Neural cell (in vitro differentiated cells): ENCODE data around the gene CD40. TPM values are rescaled to one million over a fixed set of nuclear protein-coding genes. Genes with fewer than 3 reads are reported as not detected.

Experiments
- H2AFZ ChIP-seq: fragments of 200-600, 300-800 bp; sonication (generic), shearing (Covaris generic); 2 replicates; pipeline ENCODE4 v1.6.0; 2014; ENCODE audit warnings: low read depth, mild to moderate bottlenecking, antibody characterized with exemption, low read length, moderate library complexity
- H3F3A ChIP-seq: fragments of 200-600 bp; shearing (Covaris generic); 2 replicates; pipeline ENCODE4 v1.6.1; 2016; ENCODE audit warnings: mild to moderate bottlenecking, moderate library complexity, mixed read lengths, antibody characterized with exemption, low read length; ENCODE audit not compliant: insufficient read depth, poor library complexity, severe bottlenecking
- H3K27ac ChIP-seq: fragments of 200-600, 300-800 bp; sonication (generic), shearing (Covaris generic); 2 replicates; pipeline ENCODE4 v1.5.1; 2014; ENCODE audit warnings: mild to moderate bottlenecking, low read length, moderate library complexity
- H3K27me3 ChIP-seq: fragments of 300-800, 200-600 bp; sonication (generic), shearing (Covaris generic); 2 replicates; pipeline ENCODE4 v1.6.0; 2014; ENCODE audit warnings: mild to moderate bottlenecking, low read depth, low read length, moderate library complexity; ENCODE audit not compliant: insufficient read depth
- H3K36me3 ChIP-seq: fragments of 300-800, 200-600 bp; sonication (generic), shearing (Covaris generic); 2 replicates; pipeline ENCODE4 v1.5.1; 2014; ENCODE audit warnings: mild to moderate bottlenecking, antibody characterized with exemption, low read length, moderate library complexity; ENCODE audit not compliant: insufficient read depth
- H3K4me2 ChIP-seq: fragments of 300-800, 200-600 bp; sonication (generic), shearing (Covaris generic); 2 replicates; pipeline ENCODE4 v1.6.0; 2014; ENCODE audit warnings: mild to moderate bottlenecking, low read length
- H3K4me3 ChIP-seq: fragments of 300-800, 200-600 bp; sonication (generic), shearing (Covaris generic); 2 replicates; pipeline ENCODE4 v1.5.1; 2014; ENCODE audit warnings: mild to moderate bottlenecking, low read length, moderate library complexity
- H3K79me2 ChIP-seq: fragments of 200-600 bp; shearing (Covaris generic); replicated peaks from 2 replicates; pipeline ENCODE4 v1.6.0; 2014; ENCODE audit warnings: mild to moderate bottlenecking, low read length, moderate library complexity; ENCODE audit not compliant: insufficient read depth
- H3K9ac ChIP-seq: fragments of 300-800, 200-600 bp; sonication (generic), shearing (Covaris generic); 2 replicates; pipeline ENCODE4 v1.6.1; 2016; ENCODE audit warnings: mild to moderate bottlenecking, low read length, mixed read lengths
- H3K9me2 ChIP-seq: fragments of 200-600 bp; shearing (Covaris generic); 2 replicates; pipeline ENCODE4 v1.6.1; 2016; ENCODE audit warnings: mild to moderate bottlenecking, low read length, mixed read lengths; ENCODE audit not compliant: insufficient read depth
- H3K9me3 ChIP-seq: fragments of 200-600, 300-800 bp; sonication (generic), shearing (Covaris generic); 2 replicates; pipeline ENCODE4 v1.6.1; 2016; ENCODE audit warnings: mild to moderate bottlenecking, mixed run types, low read length, moderate library complexity, mixed read lengths
- H4K20me1 ChIP-seq: fragments of 200-600 bp; shearing (Covaris generic); 2 replicates; pipeline ENCODE4 v1.6.1; 2016; ENCODE audit warnings: mild to moderate bottlenecking, mixed run types; ENCODE audit not compliant: insufficient read depth
- EP300 ChIP-seq: fragments of 450-650 bp; conservative IDR thresholded peaks from 2 replicates; pipeline ENCODE4 v1.6.1; 2014; ENCODE audit warnings: antibody characterized with exemption, mild to moderate bottlenecking, moderate library complexity; ENCODE audit not compliant: poor library complexity, severe bottlenecking
- EZH2 ChIP-seq: fragments of 200-600, 300-800 bp; shearing (Covaris generic), sonication (generic); IDR thresholded peaks from 2 replicates; pipeline ENCODE4 v1.6.1; 2014; ENCODE audit warnings: antibody characterized with exemption, low read length, borderline replicate concordance, mild to moderate bottlenecking; ENCODE audit not compliant: insufficient read depth, poor library complexity, severe bottlenecking
- MXI1 ChIP-seq: fragments of 450-650 bp; conservative IDR thresholded peaks from 2 replicates; pipeline ENCODE4 v1.6.1; 2014; ENCODE audit warnings: antibody characterized with exemption, mild to moderate bottlenecking; ENCODE audit not compliant: poor library complexity, severe bottlenecking
- POLR2AphosphoS5 ChIP-seq: IDR thresholded peaks from 2 replicates; pipeline ENCODE4 v1.6.1; 2012
- RAD21 ChIP-seq: fragments of 450-650 bp; conservative IDR thresholded peaks from 2 replicates; pipeline ENCODE4 v1.6.1; 2014; ENCODE audit warnings: antibody characterized with exemption, mild to moderate bottlenecking, moderate library complexity
- SMC3 ChIP-seq: fragments of 450-650 bp; conservative IDR thresholded peaks from 2 replicates; pipeline ENCODE4 v1.6.1; 2014; ENCODE audit warnings: antibody characterized with exemption, mild to moderate bottlenecking, moderate library complexity; ENCODE audit not compliant: poor library complexity
- TAF1 ChIP-seq: IDR thresholded peaks from 2 replicates; pipeline ENCODE4 v1.6.1; 2012; ENCODE audit warnings: low read depth
- polyA plus RNA-seq: library from polyadenylated mRNA; depleted of rRNA; stranded (reverse); fragments of >200 nt; gene quantifications from 2 replicates; pipeline ENCODE4 v1.2.3, GENCODE V29; 2014
- TF ChIP-seq, protein P1 (sequence below): IDR thresholded peaks from 2 replicates; pipeline ENCODE4 v1.6.1; 2012; ENCODE audit warnings: borderline replicate concordance
- TF ChIP-seq, protein P2 (sequence below): fragments of 450-650 bp; IDR thresholded peaks from 2 replicates; pipeline ENCODE4 v1.5.1; 2014; ENCODE audit warnings: antibody characterized with exemption, mild to moderate bottlenecking, moderate library complexity; ENCODE audit not compliant: poor library complexity, severe bottlenecking

The CD40 gene
- polyA plus RNA-seq, 1 donor from 2014 or later: not detected

- no peak overlapping the region for H3K4me2 ChIP-seq
These were observed 973 bp downstream of the CD40 start for GRCh38 chr20:46119028-46119546.

GRCh38 chr20:46119547-46119946 is 1.4 kb downstream of the CD40 start:
- H3K27me3 ChIP-seq: no peaks in the 10 kb centered on the region
- H3K9me3 ChIP-seq: no peaks in the 10 kb centered on the region
- TF ChIP-seq EP300 (no peak), EZH2 (no peak), TAF1 (no peak), POLR2AphosphoS5 (no peak), MXI1 (no peak), RAD21 (no peak), SMC3 (no peak)
- TF ChIP-seq, protein P1, sequence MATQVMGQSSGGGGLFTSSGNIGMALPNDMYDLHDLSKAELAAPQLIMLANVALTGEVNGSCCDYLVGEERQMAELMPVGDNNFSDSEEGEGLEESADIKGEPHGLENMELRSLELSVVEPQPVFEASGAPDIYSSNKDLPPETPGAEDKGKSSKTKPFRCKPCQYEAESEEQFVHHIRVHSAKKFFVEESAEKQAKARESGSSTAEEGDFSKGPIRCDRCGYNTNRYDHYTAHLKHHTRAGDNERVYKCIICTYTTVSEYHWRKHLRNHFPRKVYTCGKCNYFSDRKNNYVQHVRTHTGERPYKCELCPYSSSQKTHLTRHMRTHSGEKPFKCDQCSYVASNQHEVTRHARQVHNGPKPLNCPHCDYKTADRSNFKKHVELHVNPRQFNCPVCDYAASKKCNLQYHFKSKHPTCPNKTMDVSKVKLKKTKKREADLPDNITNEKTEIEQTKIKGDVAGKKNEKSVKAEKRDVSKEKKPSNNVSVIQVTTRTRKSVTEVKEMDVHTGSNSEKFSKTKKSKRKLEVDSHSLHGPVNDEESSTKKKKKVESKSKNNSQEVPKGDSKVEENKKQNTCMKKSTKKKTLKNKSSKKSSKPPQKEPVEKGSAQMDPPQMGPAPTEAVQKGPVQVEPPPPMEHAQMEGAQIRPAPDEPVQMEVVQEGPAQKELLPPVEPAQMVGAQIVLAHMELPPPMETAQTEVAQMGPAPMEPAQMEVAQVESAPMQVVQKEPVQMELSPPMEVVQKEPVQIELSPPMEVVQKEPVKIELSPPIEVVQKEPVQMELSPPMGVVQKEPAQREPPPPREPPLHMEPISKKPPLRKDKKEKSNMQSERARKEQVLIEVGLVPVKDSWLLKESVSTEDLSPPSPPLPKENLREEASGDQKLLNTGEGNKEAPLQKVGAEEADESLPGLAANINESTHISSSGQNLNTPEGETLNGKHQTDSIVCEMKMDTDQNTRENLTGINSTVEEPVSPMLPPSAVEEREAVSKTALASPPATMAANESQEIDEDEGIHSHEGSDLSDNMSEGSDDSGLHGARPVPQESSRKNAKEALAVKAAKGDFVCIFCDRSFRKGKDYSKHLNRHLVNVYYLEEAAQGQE: no peak
- TF ChIP-seq, protein P2, sequence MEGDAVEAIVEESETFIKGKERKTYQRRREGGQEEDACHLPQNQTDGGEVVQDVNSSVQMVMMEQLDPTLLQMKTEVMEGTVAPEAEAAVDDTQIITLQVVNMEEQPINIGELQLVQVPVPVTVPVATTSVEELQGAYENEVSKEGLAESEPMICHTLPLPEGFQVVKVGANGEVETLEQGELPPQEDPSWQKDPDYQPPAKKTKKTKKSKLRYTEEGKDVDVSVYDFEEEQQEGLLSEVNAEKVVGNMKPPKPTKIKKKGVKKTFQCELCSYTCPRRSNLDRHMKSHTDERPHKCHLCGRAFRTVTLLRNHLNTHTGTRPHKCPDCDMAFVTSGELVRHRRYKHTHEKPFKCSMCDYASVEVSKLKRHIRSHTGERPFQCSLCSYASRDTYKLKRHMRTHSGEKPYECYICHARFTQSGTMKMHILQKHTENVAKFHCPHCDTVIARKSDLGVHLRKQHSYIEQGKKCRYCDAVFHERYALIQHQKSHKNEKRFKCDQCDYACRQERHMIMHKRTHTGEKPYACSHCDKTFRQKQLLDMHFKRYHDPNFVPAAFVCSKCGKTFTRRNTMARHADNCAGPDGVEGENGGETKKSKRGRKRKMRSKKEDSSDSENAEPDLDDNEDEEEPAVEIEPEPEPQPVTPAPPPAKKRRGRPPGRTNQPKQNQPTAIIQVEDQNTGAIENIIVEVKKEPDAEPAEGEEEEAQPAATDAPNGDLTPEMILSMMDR: no peak
- no peaks in the 10 kb centered on the region for H3F3A ChIP-seq
- no peaks in the 10 kb centered on the region for H3K9me2 ChIP-seq
- H2AFZ ChIP-seq: no peak overlapping the region
- no peak overlapping the region for H3K9ac ChIP-seq
- H4K20me1 ChIP-seq: no peaks in the 10 kb centered on the region
- H3K79me2 ChIP-seq: no peaks in the 10 kb centered on the region
- H3K4me3 ChIP-seq: no peak overlapping the region
- no peak overlapping the region for H3K4me2 ChIP-seq
- no peak overlapping the region for H3K27ac ChIP-seq
- no peaks in the 10 kb centered on the region for H3K36me3 ChIP-seq

More at GRCh38 chr20:46119028-46119546, 973 bp downstream of the CD40 start:
- no peaks in the 10 kb centered on the region for H4K20me1 ChIP-seq
- H3K27ac ChIP-seq: no peak overlapping the region
- TF ChIP-seq EP300 (no peak), TAF1 (no peak), SMC3 (no peak), EZH2 (no peak), RAD21 (no peak), POLR2AphosphoS5 (no peak), MXI1 (no peak)
- TF ChIP-seq, protein P2: no peak
- TF ChIP-seq, protein P1: no peak
- no peaks in the 10 kb centered on the region for H3K36me3 ChIP-seq
- no peaks in the 10 kb centered on the region for H3K9me3 ChIP-seq
- no peaks in the 10 kb centered on the region for H3K79me2 ChIP-seq
- no peak overlapping the region for H3K9ac ChIP-seq
- H3F3A ChIP-seq: no peaks in the 10 kb centered on the region
- H3K9me2 ChIP-seq: no peaks in the 10 kb centered on the region
- no peaks in the 10 kb centered on the region for H3K27me3 ChIP-seq
- H3K4me3 ChIP-seq: no peak overlapping the region
- no peak overlapping the region for H2AFZ ChIP-seq
